Esophagus squamous epithelium (tissue), 5 donors: ENCODE results near the gene DDX11. TPM values are rescaled to one million over a fixed set of nuclear protein-coding genes. Genes with fewer than 3 reads are reported as not detected.
"Not testable (repeated sequence)": the region's sequence is repeated elsewhere in the genome, so short reads cannot be mapped to it uniquely, and the experiment has no call there.

ENCODE experiments used
- DNase-seq: peaks from one replicate; lab custom pipeline; 2025; lab: John Stamatoyannopoulos, UW
- H3K27ac ChIP-seq, 4 donors: fragments of 200-600 bp; sonication (generic); one replicate each; pipeline ENCODE4 v1.5.1; 2016 to 2019; ENCODE audit warnings: mild to moderate bottlenecking in 1 of 4
- H3K27me3 ChIP-seq, 4 donors: fragments of 200-600 bp; sonication (generic); 1 replicate in 3 of 4; 2 replicates in 1 of 4; pipeline versions ENCODE4 v1.5.1 to v1.6.0; 2017 to 2021; ENCODE audit warnings: antibody characterized with exemption in 1 of 4
- H3K36me3 ChIP-seq, 3 donors: fragments of 200-600 bp; sonication (generic); one replicate each; pipeline ENCODE4 v1.5.1; 2016 to 2019
- H3K4me1 ChIP-seq, 3 donors: fragments of 200-600 bp; sonication (generic); one replicate each; pipeline ENCODE4 v1.5.1; 2017 to 2019
- H3K4me3 ChIP-seq, 4 donors: fragments of 200-600 bp; sonication (generic); 1 replicate in 3 of 4; 2 replicates in 1 of 4; pipeline ENCODE4 v1.5.1; 2016 to 2019; ENCODE audit warnings: mild to moderate bottlenecking in 2 of 4, moderate library complexity in 1 of 4
- H3K9me3 ChIP-seq, 3 donors: fragments of 200-600 bp; sonication (generic); one replicate each; pipeline ENCODE4 v1.5.1; 2016 to 2019
- CTCF ChIP-seq, 6 experiments: fragments of 450-650 bp in 4 of 6; fragments of 200-600 bp in 2 of 6; sonication (generic) in 2 of 6; IDR thresholded peaks; one replicate each; pipeline ENCODE4 v1.5.1; 2016 to 2019; ENCODE audit warnings: antibody characterized with exemption in 6 of 6, mild to moderate bottlenecking in 4 of 6, moderate library complexity in 4 of 6
- POLR2A ChIP-seq, 4 donors: fragments of 450-650 bp; IDR thresholded peaks; one replicate each; pipeline ENCODE4 v1.6.1; 2017; ENCODE audit warnings: antibody characterized with exemption in 4 of 4, mild to moderate bottlenecking in 4 of 4, moderate library complexity in 3 of 4
- WGBS, 2 donors: methylation state at CpG; one replicate each; pipeline ENCODE4 v1.1.5; 2018; 5-methylcytosine and 5-hydroxymethylcytosine counted together
- intact Hi-C: fragments of 100-400 bp; cut with DNase I; formaldehyde crosslinking; loops from one replicate; pipeline ENCODE4 v1.15.0; 2022
- total RNA-seq, 4 donors: library from RNA; depleted of rRNA; stranded (reverse); fragments of >200 nt; gene quantifications; one replicate each; pipeline ENCODE4 v1.1.0, GENCODE V29; 2016
- donor health status: DM: yes; HTN: yes; CAD: no.

Gene DDX11
- total RNA-seq: 10 to 100 TPM in 3 of 4 donors, 1 to 10 TPM in 1; 9.1 to 39.9 (median 23.5) TPM

DNA sequence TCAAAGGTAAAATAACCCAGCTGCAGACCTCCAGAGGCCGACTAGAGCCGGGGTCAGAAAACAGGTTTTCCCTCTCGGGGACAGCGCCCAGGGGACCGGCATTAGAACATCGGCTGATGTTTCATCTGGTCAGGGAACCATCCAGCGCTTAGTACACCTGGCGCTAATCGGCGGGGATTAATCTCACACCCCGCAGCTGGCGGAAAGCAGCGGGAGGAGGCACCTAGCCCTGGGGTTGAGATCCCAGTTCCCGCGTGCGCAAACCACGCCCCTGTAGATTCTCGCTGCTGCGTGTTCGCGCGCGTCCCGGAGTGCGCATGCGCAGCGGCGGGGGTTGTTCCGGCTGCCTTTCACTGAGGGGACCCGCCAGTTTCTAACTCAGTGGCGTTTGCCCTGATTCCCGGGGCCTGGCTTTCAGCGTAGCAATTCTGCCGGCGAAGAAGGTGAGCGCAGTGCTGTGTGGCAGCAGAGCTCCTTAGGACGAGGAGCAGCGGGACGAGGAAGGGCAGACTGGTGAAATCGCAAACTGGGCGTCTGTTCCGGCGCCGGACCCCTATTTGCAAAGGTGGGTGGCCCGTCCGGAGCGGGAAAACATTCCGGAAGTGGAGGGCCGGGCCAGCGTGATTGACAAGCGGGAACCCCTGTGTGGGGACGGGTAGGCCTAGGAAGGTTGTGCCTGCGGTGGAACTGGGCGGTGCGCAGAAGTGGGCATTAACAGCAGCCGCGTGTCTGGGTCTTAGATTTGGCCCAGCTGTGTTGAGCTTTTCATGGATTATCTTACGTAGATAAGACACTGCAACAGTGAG lies at the start of gene DDX11:
Gene DDX11, plus strand, starts transcription at position 334 of the 806 bp plus-strand sequence. CDS start 4,534 bp downstream, outside the sequence.
- H3K36me3 ChIP-seq, intact Hi-C loops, H3K27me3 ChIP-seq, H3K9me3 ChIP-seq: not testable (repeated sequence)
- WGBS, 2 donors: 0 to 2% methylated on average over 10 to 38 of the region's 58 CpGs
- Histone ChIP-seq H3K4me1 (peaks cover 0 to 41% (median 3%) of the 10 kb centered on the region in 3 donors), H3K27ac (peak within 1 kb of the TSS; percentile 75 to 95 (median 86)), H3K4me3 (peak within 1 kb of the TSS; percentile 50 to 84 (median 68))
- peak; percentile 50 for DNase-seq
- peak in 1 of 4 donors; percentile 17 for TF ChIP-seq POLR2A (IDR thresholded peaks at IDR 0.05)

DNA sequence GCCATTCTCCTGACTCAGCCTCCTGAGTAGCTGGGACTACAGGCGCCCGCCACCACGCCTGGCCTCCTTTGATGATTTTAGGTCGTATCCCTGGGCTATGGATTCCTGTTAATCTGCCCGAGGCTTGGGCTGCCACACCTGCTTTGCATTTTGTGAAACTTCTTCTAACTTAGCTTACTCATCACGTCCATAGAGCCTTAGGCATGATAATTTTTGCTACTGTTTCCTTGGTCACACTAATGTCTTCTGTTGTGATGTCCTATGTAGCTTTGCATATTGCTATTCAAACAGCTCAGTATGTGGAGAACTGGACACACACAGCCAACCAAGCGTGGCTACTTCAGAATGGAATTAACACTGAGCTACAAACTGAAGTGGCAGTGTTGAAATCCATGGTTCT lies 47.5 kb upstream of the DDX11 start:
- Histone ChIP-seq H3K9me3 (no peaks in the 10 kb centered on the region), H3K27me3 (peaks cover 0 to 27% (median 0%) of the 10 kb centered on the region in 4 donors), H3K4me1 (no peaks in the 10 kb centered on the region), H3K36me3 (no peaks in the 10 kb centered on the region), H3K27ac (no peak overlapping the region), H3K4me3 (no peak overlapping the region)
- 64 to 65% methylated on average over 7 of the region's 7 CpGs for WGBS, 2 donors
- no peak for DNase-seq
- intact Hi-C loops: no loop called here
- TF ChIP-seq POLR2A (IDR thresholded peaks at IDR 0.05) (no peak), CTCF (IDR thresholded peaks at IDR 0.05) (no peak)

DNA sequence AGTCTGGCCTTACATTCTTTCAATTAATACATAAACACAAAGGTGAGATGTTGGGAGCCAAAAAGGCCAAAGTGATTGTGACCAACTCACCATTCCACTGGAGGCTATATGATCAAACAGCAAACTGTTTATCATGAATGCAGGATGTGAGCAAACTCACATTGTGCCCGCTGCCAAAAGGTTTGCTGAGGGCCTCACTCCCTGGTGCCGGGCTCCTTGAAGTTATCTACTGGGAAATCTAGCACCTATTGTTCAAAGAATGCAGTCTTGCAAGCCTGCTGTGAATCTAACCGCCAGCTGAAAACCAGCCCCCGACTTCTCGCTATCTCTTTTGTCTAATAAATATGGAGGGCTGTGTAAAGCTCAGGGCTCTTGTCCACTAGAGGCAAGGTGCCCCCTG lies 46.7 kb upstream of the DDX11 start:
- H3K27ac ChIP-seq, DNase-seq, H3K4me1 ChIP-seq, H3K36me3 ChIP-seq, H3K9me3 ChIP-seq, H3K4me3 ChIP-seq, intact Hi-C loops: not testable (repeated sequence)
- WGBS, 2 donors: 87 to 95% methylated on average over 5 of the region's 5 CpGs
- peaks cover 0 to 27% (median 0%) of the 10 kb centered on the region in 4 donors for H3K27me3 ChIP-seq

DNA sequence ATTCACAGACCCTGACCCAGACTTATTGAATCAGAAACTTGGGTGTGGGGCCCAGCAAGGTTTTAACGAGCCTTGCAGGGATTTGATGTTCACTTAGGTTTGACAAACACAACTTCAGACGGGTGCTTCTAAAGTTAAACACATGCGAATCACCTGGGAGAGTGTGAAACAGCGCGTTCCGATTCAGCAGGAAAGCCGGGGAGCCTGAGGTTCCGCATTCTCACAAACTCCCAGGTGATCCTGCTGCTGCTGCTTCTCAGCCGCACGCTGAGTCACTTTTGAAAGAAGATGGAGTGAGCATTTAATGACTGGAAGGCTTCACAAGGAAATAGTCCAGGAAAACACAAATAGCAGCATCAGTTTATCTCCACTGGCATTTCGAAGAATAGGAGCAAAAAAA lies 44.2 kb upstream of the DDX11 start:
- intact Hi-C loops: no loop called here
- DNase-seq: no peak
- WGBS, 2 donors: 82 to 87% methylated on average over 11 of the region's 11 CpGs
- TF ChIP-seq POLR2A (IDR thresholded peaks at IDR 0.05) (no peak), CTCF (IDR thresholded peaks at IDR 0.05) (no peak)
- no peaks in the 10 kb centered on the region for H3K4me1 ChIP-seq
- H3K9me3 ChIP-seq: no peaks in the 10 kb centered on the region
- no peak overlapping the region for H3K4me3 ChIP-seq
- no peak overlapping the region for H3K27ac ChIP-seq
- H3K36me3 ChIP-seq: no peaks in the 10 kb centered on the region
- peaks cover 0 to 24% (median 0%) of the 10 kb centered on the region in 4 donors for H3K27me3 ChIP-seq

DNA sequence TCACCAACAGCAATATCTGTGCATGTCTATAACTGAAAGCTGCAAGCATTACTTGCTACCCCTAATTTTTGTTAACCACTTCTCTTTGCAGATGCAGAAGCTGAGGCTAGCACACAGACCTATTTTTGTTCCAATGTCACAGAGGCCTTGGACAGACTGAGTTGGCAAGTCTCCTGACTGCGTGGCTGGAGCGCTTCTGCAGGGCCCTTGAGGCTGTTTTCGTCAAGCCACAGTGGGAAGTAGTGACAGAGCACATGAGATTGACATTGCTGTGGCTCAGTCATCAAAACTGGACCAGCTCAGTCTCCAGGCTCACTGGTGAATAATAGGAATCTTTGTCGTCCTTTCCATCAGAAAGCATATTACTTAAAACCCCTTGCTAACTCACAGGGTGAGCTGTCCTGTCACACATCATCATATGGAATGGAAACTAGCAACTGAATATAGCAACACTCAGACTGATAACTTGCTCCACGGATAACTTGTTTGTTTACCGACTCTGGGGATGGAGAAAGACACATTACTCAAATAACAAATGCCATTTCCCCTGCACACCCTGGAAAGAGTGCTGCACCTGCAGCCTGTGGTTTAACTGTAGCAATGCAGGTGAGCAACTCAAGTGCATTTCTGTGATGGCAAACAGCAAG lies 43.6 kb upstream of the DDX11 start:
- Histone ChIP-seq H3K9me3 (no peaks in the 10 kb centered on the region), H3K27ac (no peak overlapping the region), H3K36me3 (no peaks in the 10 kb centered on the region), H3K4me3 (no peak overlapping the region), H3K27me3 (peaks cover 0 to 26% (median 0%) of the 10 kb centered on the region in 4 donors), H3K4me1 (no peaks in the 10 kb centered on the region)
- no peak for DNase-seq
- intact Hi-C loops: no loop called here
- TF ChIP-seq POLR2A (IDR thresholded peaks at IDR 0.05) (no peak), CTCF (IDR thresholded peaks at IDR 0.05) (no peak)
- 65 to 68% methylated on average over 3 to 6 of the region's 6 CpGs for WGBS, 2 donors

- no peak overlapping the region for H3K4me3 ChIP-seq
- no peaks in the 10 kb centered on the region for H3K9me3 ChIP-seq
- WGBS, 2 donors: 66 to 84% methylated on average over 4 of the region's 4 CpGs
- peaks cover 0 to 10% (median 0%) of the 10 kb centered on the region in 3 donors for H3K4me1 ChIP-seq
- H3K36me3 ChIP-seq: no peaks in the 10 kb centered on the region
- intact Hi-C loops: no loop called here
- TF ChIP-seq CTCF (IDR thresholded peaks at IDR 0.05): no peak
- TF ChIP-seq POLR2A (IDR thresholded peaks at IDR 0.05): no peak
- peaks cover 0 to 37% (median 0%) of the 10 kb centered on the region in 4 donors for H3K27me3 ChIP-seq
- DNase-seq: no peak
- no peak overlapping the region for H3K27ac ChIP-seq
Measured at GRCh38 chr12:31031951-31032335, 41.7 kb upstream of the DDX11 start.
